ENCODE results near the gene MAD1L1. TPM values are rescaled to one million over a fixed set of nuclear protein-coding genes. Genes with fewer than 3 reads are reported as not detected.
"Not testable (repeated sequence)": the region's sequence is repeated elsewhere in the genome, so short reads cannot be mapped to it uniquely, and the experiment has no call there.

The MAD1L1 gene
- total RNA-seq, 2 donors from 2014 or later, result 34.2 to 53.5 TPM

DNA sequence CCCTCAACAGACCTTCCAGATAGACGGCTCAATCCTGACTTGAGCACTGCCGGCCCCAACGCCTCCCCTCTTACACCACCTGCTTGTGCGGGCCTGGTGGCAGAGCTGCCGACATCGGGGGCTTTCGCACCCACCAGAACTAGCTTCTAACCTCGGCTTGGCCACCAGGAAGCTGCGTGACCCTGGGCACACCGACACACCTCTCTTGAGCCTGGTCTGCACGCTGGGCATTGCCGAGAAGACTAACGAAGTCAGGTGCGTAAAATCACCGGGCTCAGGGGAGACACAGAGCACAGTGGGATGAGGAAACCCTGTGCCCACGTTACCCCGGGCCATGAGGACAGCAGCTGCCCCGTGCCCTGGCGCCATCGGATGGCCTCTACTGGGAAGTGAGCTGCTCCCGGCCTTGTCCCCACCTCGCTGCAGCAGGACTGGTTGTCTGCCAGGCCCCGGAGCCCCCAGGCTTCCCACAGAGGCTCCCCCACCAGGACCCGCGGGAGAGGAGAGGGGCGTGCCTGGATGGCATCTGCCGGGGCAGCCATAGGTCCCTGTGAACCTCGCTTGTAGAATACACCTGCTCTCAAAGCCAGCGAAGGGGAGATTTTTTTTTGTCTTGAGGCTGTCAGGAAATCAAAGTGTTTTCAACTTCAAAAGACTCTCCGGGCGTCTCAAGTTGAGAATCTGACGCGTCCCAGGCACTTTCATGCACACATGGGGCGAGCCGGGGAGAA is 408.4 kb downstream of the MAD1L1 start:
- not testable (repeated sequence) for H3K27ac Mint-ChIP-seq, ATAC-seq, H3K9me3 Mint-ChIP-seq
- DNase-seq (ENCODE audit: low spot score in 2 of 2), result peak; percentile 51 to 73
- peaks cover 9 to 10% of the 10 kb centered on the region in 2 donors for H3K36me3 Mint-ChIP-seq

DNA sequence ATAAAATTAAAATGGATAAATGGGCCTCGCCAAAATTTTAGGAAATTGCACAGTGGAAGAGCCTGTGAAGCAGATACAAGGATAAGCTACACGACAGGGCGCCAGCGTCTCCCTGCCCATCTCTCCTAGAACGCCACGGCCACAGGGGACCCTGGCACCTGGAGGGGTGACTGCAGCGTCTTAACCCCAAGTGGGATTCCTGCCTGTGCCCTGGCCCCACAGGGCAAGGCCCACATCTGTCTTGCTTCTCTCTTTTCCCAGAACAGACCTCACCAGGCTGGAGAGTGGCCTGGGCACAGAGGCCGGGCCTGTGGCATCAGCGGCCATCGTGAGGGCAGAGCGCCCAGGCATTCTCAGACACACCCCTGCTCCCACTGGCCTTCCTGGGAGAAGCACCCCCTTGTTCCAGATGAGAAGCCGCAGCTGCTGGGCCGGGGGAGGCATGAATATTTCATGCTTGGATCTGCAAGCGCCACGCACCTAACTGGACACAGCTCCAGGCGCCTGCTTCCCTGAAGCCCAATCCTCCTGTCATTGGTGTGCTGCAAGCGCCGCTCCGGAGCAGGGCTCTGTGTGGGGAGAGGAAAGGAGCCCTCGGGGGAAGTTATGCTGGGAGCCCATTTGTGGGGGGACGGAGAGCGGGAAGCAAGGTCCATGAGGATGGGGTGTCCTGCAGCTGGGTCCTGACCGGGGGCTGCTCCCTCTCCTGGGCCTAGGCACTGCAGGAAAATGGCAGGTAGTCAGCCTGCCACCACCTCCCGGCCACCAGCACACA is 409.2 kb downstream of the MAD1L1 start:
- H3K36me3 Mint-ChIP-seq, result peaks cover 2% of the 10 kb centered on the region in 2 donors
- H3K27ac Mint-ChIP-seq, result no peak overlapping the region
- ATAC-seq (no peak), DNase-seq (ENCODE audit: low spot score in 2 of 2) (no peak)
- H3K9me3 Mint-ChIP-seq, result peaks cover 0 to 1% of the 10 kb centered on the region in 2 donors

DNA sequence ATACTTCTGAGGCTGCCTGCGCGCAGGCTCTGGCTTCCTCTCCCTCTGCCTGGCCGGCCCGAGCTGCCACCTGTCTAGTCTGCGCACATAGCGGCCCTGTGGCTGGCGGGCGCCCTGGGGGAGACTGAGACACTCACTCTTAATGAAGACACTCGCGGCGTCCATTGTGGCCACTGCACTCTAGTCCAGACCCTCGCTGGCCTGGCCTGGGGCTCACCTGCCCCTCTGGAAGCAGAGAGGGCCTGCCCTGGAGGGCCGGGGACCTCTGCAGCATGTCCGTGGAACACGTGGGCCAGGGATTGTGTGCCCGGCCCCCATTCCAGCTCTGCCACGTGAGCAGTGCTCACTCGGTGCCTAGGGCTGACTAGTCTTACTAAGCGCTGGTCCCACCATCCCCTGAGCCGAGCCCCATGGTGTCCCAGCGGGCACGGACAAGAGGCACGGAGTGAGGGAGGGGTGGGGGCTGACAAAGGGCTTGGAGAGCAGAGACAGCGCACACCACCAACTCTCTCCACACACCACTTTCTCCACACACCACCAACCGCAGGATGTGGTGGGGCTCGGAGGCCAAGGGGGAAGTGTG is 413.4 kb downstream of the MAD1L1 start:
- Mint-ChIP-seq H3K36me3 (no peaks in the 10 kb centered on the region), H3K27ac (peak overlapping the region in 1 of 2 donors; percentile 67), H3K9me3 (no peaks in the 10 kb centered on the region)
- DNase-seq (ENCODE audit: low spot score in 2 of 2) (peak in 1 of 2 donors; percentile 20), ATAC-seq (peak; percentile 36 to 63)

DNA sequence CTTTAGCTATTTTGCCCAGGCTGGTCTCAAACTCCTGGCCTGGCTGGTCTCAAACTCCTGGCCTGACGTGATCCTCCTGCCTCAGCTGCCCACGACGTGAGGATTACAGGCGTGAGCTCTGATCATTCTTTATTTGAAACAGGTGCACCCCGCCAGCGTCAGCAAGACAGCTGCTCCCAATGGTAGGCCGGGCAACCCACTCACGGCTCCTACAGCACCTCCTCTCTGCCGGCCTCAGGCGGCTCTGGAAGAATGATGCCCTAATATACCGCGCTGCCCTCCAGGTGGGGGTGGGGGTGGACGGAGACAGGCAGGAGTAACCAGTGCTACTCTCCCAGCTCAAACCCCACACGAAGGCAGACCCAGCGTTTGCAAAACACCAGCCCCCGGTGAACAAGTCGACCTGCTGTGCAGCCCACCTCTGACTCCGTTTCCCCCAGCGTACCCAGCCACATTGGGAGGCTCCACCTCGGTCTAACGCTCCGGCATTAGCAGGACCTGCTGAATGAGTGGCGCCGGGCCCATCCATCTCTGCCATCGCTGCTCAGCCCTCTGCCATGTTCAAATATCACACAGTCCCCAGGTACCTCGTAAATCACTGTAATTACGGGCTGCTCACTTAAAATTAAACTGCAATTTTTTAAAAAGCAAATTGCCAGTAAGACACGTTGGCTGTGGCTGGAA is 414.0 kb downstream of the MAD1L1 start:
- DNase-seq (ENCODE audit: low spot score in 2 of 2) (no peak), ATAC-seq (no peak)
- Mint-ChIP-seq H3K27ac (peak overlapping the region in 1 of 2 donors; percentile 67), H3K9me3 (no peaks in the 10 kb centered on the region), H3K36me3 (no peaks in the 10 kb centered on the region)

DNA sequence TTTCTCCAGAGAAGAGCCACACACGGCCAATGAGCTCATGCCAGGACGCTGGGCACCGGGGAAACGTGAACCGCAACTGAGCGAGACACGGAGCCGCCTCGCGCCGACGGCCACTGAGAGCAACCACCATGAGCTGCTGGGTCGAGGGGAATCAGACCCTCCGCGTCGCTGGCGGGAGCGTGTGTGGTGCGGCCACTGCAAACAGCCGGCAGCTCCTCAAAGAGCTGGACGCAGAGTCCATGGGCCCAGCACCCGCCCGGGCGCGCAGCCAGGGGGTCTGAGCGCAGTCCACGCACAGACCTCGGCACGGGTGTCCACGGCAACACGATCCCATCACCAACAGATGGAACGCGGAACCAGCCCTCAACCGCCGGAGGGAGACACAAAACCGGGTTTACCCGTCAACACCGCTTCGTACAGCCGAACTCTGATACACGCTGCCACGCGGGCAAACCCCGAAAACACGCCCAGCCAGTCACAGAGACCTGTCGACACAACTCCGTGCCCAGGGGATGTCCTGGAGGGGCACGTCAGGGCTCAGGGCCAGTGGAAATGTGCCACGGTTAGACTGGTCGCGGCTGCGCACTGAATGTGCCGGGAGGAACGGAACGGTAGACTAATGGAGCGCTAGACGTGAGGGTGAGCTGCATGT is 415.6 kb downstream of the MAD1L1 start:
- no peak for DNase-seq (ENCODE audit: low spot score in 2 of 2)
- Mint-ChIP-seq H3K36me3 (no peaks in the 10 kb centered on the region), H3K9me3 (no peaks in the 10 kb centered on the region), H3K27ac (no peak overlapping the region)
- no peak for ATAC-seq

DNA sequence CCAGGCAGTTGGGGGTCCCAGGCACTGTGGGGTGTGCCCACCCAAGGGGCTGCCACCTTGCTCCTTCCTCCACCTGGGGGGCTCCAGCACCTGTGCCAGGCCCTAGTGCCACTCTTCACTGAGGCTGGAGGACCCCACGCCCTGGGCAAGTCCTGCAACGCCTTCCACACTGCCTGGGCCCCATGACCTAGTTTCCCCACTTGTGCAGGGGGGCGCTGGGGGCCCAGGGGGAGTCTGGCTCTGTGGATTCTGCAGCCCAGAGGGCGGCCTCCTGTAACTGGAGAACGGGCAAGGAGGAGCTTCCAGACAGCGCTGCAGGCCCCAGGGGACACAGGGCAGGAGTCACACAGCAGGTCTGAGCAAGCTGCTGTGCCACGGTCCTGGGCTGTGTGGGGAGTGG is 416.3 kb downstream of the MAD1L1 start:
- not testable (repeated sequence) for H3K9me3 Mint-ChIP-seq; H3K36me3 Mint-ChIP-seq; H3K27ac Mint-ChIP-seq; DNase-seq (ENCODE audit: low spot score in 2 of 2); ATAC-seq

DNA sequence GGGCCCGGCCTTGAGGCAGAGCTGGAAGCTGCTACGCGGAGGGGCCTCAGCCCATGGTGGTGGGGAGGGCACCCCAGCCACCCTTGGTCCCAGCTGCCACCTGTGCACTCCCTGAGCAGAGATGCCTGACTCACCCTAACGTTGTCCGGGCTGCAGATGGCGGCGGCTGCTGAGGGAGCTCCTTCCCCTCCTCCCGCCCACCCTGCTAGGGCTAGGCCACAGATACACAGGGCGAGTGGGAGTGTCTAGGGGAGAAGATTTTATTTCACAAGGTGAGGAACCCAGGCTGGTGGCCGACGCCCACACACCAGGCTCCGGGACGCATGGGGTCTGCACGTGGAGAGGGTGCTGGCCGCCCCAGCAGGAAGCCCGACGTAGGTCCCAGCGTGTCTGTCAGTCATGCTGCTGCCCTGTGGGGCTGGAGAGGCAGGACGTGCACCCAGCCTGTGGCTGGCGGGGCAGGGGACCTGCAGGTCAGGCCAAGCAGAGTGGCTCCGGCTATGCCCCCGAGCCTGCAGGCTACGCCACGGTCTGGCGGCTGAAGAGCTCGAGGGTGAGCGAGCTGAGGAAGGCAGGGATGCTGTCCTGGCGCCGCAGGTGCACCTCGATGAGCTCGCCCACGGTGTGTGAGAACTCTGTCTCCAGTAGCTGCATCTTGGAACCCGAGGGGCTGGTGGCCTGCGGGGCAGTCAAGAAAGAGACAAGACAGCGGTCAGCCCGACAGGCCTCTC is 417.0 kb downstream of the MAD1L1 start:
- not testable (repeated sequence) for DNase-seq (ENCODE audit: low spot score in 2 of 2); H3K9me3 Mint-ChIP-seq; ATAC-seq; H3K27ac Mint-ChIP-seq; H3K36me3 Mint-ChIP-seq

DNA sequence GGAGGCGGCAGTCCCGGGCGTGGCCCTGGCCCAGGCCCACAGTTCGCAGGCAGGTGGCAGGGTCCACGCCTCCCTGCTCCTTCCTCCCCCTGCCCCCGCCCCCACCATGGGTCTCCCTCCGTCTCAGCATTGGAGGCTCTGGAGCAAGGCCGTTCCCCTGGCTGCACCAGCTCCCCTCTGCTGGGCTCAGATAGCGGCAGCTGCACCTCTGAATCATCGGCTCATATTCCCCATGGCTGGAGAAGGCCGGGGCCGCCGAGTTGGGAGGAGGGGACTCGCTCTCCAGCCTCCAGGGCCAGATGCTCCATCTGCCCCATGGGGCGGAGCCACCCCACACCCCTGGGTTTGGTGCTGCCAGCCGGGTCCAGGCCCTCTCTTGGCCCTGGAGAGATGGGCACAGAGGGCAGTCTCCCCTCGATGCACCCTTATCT is 417.7 kb downstream of the MAD1L1 start:
- Mint-ChIP-seq H3K27ac (no peak overlapping the region), H3K36me3 (no peaks in the 10 kb centered on the region), H3K9me3 (no peaks in the 10 kb centered on the region)
- no peak for DNase-seq (ENCODE audit: low spot score in 2 of 2)
- no peak for ATAC-seq

DNA sequence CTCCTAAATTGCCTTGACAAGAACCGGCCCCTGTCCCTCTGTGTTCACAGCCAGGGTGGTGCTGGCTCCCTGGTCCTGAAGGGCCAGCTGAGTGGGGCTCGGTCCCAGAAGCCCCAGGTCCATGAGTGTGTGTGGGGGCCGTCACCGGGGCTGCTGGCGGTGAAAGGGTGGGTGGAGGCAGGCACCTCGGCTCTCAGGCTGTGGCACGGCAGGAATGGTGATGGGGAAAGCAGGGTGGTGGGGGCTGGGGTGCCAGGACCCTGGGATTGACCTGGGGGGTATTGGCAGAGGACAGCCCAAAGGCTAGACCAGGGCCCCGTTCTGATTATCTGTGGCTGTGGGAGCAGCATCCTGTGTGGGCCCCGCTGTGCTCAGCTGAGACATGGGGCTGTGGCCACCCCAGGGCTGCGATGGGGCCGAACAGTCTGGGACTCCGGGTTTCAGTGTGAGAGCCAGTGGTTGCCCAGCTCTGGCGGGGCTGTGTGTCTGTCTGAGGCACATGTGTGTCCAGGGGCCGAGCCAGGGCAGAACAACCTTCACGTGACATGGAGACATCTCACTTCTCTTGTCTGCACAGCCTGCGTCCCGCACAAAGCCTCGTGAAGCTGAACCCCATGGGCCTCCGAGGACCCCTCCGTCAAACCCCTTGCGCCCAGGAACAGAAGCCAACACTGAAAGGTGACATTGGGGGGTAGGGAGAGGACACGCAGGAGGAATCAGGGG is 418.5 kb downstream of the MAD1L1 start:
- DNase-seq (ENCODE audit: low spot score in 2 of 2) (no peak), ATAC-seq (no peak)
- no peaks in the 10 kb centered on the region for H3K36me3 Mint-ChIP-seq
- no peaks in the 10 kb centered on the region for H3K9me3 Mint-ChIP-seq
- peak overlapping the region in 1 of 2 donors; percentile 93 for H3K27ac Mint-ChIP-seq

DNA sequence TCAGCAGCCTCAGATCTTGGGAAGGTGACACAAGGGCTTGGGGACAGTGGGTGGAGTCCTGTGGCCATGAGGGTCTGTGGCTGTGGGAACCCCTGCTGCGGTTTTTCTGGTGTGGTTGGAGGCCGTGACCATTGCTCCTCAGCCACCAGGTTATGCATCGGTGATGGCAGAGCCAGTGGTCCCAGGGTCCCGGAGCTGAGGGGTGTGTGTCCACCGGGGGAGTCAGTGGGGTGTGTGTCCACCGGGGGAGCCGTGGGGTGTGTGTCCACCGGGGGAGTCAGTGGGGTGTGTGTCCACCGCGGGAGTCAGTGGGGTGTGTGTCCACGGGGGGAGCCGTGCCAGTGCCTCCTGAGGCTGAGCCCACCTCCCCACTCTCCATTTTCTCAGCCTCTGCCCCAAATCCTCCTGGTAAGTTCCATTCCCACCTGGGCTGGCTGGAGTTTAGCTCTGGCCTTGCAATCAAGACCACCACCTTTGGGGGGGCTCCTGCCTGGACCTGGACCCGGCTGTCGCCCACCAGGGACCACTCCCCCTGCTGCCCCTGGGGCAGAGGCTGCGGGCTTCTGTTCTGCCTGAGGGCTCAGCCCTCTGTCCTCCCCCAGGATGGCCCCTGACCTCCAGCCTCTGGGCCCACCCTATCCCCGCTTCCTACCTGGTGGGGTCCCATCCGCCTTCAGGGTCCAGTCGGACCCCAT is 419.2 kb downstream of the MAD1L1 start:
- H3K36me3 Mint-ChIP-seq, result no peaks in the 10 kb centered on the region
- no peak for ATAC-seq
- DNase-seq (ENCODE audit: low spot score in 2 of 2), result no peak
- no peaks in the 10 kb centered on the region for H3K9me3 Mint-ChIP-seq
- H3K27ac Mint-ChIP-seq, result peak overlapping the region in 1 of 2 donors; percentile 93

DNA sequence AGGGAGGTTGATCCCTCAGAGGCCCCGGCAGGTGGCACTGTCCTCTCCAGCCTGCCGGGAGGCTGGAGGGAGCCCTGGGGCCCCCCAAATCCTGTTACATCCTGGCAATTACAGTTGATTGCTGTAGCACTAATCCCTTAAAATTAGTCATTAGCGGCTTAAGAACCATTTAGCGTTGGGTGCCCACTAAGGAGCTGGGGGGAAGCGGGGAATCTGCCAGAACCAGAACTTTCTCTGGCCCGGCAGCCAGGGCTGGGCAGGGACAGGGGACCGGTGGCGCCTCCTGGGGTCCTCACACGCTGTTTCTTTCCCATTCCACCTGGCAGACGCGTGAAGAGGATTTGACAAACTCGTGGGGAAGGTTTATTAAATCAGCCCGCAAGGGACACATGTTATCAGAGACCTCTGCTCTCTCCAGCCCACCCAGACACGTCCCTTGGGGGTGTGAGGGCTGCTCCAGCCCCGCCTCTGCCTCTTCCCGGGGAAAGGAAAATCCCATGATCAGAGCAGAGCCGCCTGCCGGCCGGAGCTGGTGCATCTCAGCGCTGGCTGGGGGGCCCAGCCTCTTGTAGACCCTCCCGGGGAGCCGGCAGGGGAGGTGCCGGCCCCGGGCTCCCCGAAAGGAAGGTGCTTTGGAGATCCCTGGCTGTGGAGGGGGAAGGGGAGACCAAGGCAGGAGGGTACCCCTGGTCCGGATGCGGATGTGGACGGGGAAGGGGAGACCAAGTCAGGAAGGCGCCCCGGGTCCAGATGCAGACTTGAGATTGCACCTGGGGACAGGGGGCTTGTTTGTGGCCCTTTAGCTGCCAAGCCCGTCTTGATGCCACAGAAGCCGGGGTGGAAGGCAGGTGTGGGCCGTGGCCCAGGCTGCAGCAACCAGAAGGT is 420.0 kb downstream of the MAD1L1 start:
- ATAC-seq (peak in 1 of 2 donors; percentile 14), DNase-seq (ENCODE audit: low spot score in 2 of 2) (no peak)
- Mint-ChIP-seq H3K9me3 (no peaks in the 10 kb centered on the region), H3K36me3 (no peaks in the 10 kb centered on the region), H3K27ac (no peak overlapping the region)

DNA sequence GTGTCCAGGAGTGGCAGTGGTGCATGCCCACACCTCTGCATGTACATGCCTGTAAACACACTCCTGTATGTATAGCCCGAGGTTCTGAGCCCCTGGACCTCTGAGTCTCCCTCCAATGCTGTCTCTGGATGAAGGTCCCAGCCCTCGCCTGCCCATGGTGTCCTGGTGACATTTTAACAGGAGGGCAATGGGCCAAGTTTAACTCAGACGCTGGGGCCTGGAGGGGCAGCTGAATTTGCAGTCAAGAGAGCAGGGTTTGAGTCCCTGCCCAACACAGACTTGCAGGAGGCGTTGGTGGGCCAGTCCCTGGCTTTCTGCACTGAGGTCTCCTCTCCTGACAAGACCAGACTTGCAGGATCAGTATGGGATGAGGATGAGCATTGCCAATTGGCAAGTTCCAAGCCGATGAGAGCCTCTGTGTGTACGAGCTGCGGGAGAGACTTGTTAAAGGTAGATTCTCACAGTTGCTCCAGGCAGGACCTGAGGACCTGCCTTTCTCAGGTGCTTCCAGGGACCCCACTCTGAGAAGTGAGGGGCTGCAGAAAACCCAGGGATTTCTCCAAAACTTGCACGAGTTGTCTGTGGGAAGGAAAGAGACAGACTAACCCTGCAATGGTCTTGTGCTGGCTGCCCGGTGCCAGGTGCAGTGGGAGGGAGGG is 420.8 kb downstream of the MAD1L1 start:
- DNase-seq (ENCODE audit: low spot score in 2 of 2) (no peak), ATAC-seq (no peak)
- no peak overlapping the region for H3K27ac Mint-ChIP-seq
- no peaks in the 10 kb centered on the region for H3K36me3 Mint-ChIP-seq
- H3K9me3 Mint-ChIP-seq, result no peaks in the 10 kb centered on the region

DNA sequence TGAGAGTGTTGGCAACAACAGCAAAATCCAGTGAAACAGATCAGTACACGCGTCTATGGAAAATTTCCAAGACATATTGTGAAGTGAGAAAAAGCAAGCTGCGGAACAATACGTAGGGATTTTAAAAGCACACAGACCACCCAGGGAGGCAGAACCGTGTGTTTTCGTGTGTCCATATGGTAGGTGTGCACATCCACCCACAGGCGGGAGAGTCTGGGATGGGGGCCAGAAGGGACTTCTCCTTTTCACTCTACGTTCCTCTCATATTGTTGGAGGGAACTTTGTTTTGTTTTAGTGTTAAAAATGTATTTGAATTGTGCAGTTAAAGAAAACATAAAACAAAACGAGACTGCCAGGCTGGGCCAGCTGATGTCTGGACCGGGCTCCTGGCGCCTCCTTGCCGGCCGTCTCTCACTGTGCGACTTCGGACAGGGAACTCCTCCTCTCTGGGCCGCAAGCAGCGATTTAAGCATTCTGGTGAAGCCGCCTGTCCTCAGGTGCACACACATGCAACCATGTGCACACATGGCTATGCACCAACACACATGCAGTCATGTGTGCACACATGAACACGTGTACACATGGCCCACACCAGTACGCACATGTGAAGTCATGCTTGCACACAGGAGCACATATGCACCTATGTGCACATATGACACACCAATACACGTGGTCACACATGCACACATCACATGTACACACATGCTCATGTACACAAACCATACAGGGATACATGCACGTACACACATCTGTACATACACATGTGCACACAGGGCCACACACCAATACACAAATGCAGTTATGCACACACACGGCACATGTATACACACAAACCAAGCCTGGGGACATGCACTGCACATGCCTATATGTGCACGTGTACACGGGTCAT is 421.5 kb downstream of the MAD1L1 start:
- DNase-seq (ENCODE audit: low spot score in 2 of 2), result no peak
- H3K27ac Mint-ChIP-seq, result no peak overlapping the region
- no peak for ATAC-seq

More for the DNA sequence above, 421.5 kb downstream of the MAD1L1 start:
- H3K36me3 Mint-ChIP-seq, result no peaks in the 10 kb centered on the region
- no peaks in the 10 kb centered on the region for H3K9me3 Mint-ChIP-seq

Measured in activated naive CD4-positive, alpha-beta T cell treated with anti-CD3 and anti-CD28 coated beads, Interleukin-2, amount 50 U/mL, for 72 hours (primary cell).